ENCODE results near the gene MGRN1. TPM values are rescaled to one million over a fixed set of nuclear protein-coding genes. Genes with fewer than 3 reads are reported as not detected.

The MGRN1 gene
- total RNA-seq, 1 experiment from 2014 or later = 105 TPM

GRCh38 chr16:4680673-4681470 is 56.2 kb downstream of the MGRN1 start:
- H3K4me1 Mint-ChIP-seq (ENCODE audit: low read depth, unreplicated experiment) = peaks cover 19% of the 10 kb centered on the region
- H3K36me3 Mint-ChIP-seq (ENCODE audit: insufficient read depth, unreplicated experiment) = peaks cover 73% of the 10 kb centered on the region
- BruUV-seq (replicated peaks) = no TSS peak
- H3K27ac Mint-ChIP-seq (ENCODE audit: unreplicated experiment) = peak overlapping the region; percentile 74
- H3K4me3 Mint-ChIP-seq (ENCODE audit: low read depth, unreplicated experiment) = peak overlapping the region; percentile 63
- H3K9me3 Mint-ChIP-seq (ENCODE audit: low read depth, unreplicated experiment) = no peaks in the 10 kb centered on the region
- CTCF ChIA-PET = interaction anchor here (0.7 to 0.8 kb wide), 2 partner anchors 30 to 88 kb away, joined by 3 read pairs; no protein-coding TSS in a partner anchor
- TF ChIP-seq CTCF (IDR thresholded peaks at IDR 0.05; ENCODE audit: unreplicated experiment) = no peak
- no peaks in the 10 kb centered on the region for H3K27me3 Mint-ChIP-seq (ENCODE audit: unreplicated experiment)
- no peak for DNase-seq
- intact Hi-C loops (cut with micrococcal nuclease; ENCODE audit: unreplicated experiment) = no loop called here

- peaks cover 19% of the 10 kb centered on the region for H3K4me1 Mint-ChIP-seq (ENCODE audit: low read depth, unreplicated experiment)
- no TSS peak for BruUV-seq (replicated peaks)
- no peak for TF ChIP-seq CTCF (IDR thresholded peaks at IDR 0.05; ENCODE audit: unreplicated experiment)
- intact Hi-C loops (cut with micrococcal nuclease; ENCODE audit: unreplicated experiment) = no loop called here
- H3K4me3 Mint-ChIP-seq (ENCODE audit: low read depth, unreplicated experiment) = no peak overlapping the region
- no peak for DNase-seq
- H3K27ac Mint-ChIP-seq (ENCODE audit: unreplicated experiment) = no peak overlapping the region
- H3K27me3 Mint-ChIP-seq (ENCODE audit: unreplicated experiment) = no peaks in the 10 kb centered on the region
- CTCF ChIA-PET = interaction anchor here (0.7 kb wide), 1 partner anchor 87 kb away, joined by 3 read pairs; no protein-coding TSS in a partner anchor
- H3K36me3 Mint-ChIP-seq (ENCODE audit: insufficient read depth, unreplicated experiment) = peaks cover 73% of the 10 kb centered on the region
- H3K9me3 Mint-ChIP-seq (ENCODE audit: low read depth, unreplicated experiment) = no peaks in the 10 kb centered on the region
Observed at GRCh38 chr16:4681471-4682083, 57.0 kb downstream of the MGRN1 start.

GRCh38 chr16:4682084-4682591 is 57.5 kb downstream of the MGRN1 start:
- H3K4me3 Mint-ChIP-seq (ENCODE audit: low read depth, unreplicated experiment) = no peak overlapping the region
- H3K9me3 Mint-ChIP-seq (ENCODE audit: low read depth, unreplicated experiment) = no peaks in the 10 kb centered on the region
- no peaks in the 10 kb centered on the region for H3K27me3 Mint-ChIP-seq (ENCODE audit: unreplicated experiment)
- H3K36me3 Mint-ChIP-seq (ENCODE audit: insufficient read depth, unreplicated experiment) = peaks cover 73% of the 10 kb centered on the region
- no peak for DNase-seq
- CTCF ChIA-PET = no interaction called here
- no peak for TF ChIP-seq CTCF (IDR thresholded peaks at IDR 0.05; ENCODE audit: unreplicated experiment)
- intact Hi-C loops (cut with micrococcal nuclease; ENCODE audit: unreplicated experiment) = no loop called here
- no peak overlapping the region for H3K27ac Mint-ChIP-seq (ENCODE audit: unreplicated experiment)
- no TSS peak for BruUV-seq (replicated peaks)
- H3K4me1 Mint-ChIP-seq (ENCODE audit: low read depth, unreplicated experiment) = peaks cover 19% of the 10 kb centered on the region

- Mint-ChIP-seq H3K27ac (ENCODE audit: unreplicated experiment) (no peak overlapping the region), H3K27me3 (ENCODE audit: unreplicated experiment) (no peaks in the 10 kb centered on the region), H3K36me3 (ENCODE audit: insufficient read depth, unreplicated experiment) (peaks cover 68% of the 10 kb centered on the region), H3K4me1 (ENCODE audit: low read depth, unreplicated experiment) (peaks cover 18% of the 10 kb centered on the region), H3K4me3 (ENCODE audit: low read depth, unreplicated experiment) (no peak overlapping the region), H3K9me3 (ENCODE audit: low read depth, unreplicated experiment) (no peaks in the 10 kb centered on the region)
- CTCF ChIA-PET = no interaction called here
- peak; percentile 13 for TF ChIP-seq CTCF (IDR thresholded peaks at IDR 0.05; ENCODE audit: unreplicated experiment)
- intact Hi-C loops (cut with micrococcal nuclease; ENCODE audit: unreplicated experiment) = no loop called here
- DNase-seq = no peak
- no TSS peak for BruUV-seq (replicated peaks)
Observed at GRCh38 chr16:4682616-4683254, 58.1 kb downstream of the MGRN1 start.
